ENCODE measurements around the gene MAP2. TPM values are rescaled to one million over a fixed set of nuclear protein-coding genes. Genes with fewer than 3 reads are reported as not detected.

MAP2 gene
- total and polyA plus RNA-seq, 2 donors (not counting 3 experiments of a cell fraction or from before 2014, with no cell fraction given), result 19.4 to 46.1 TPM

GRCh38 chr2:209401788-209402187 lies 22.1 kb upstream of the MAP2 start:
- Histone ChIP-seq H3K27ac (ENCODE audit: insufficient read depth, low read depth, low read length) (no peak overlapping the region), H3K4me3 (replicated peaks in 1 of 3; ENCODE audit: insufficient read depth in 1 of 3, low read depth in 1 of 3, low read length in 3 of 3) (no peak overlapping the region), H3K4me1 (ENCODE audit: control insufficient read depth, extremely low read depth, insufficient read depth, low read length) (no peaks in the 10 kb centered on the region), H3K9ac (replicated peaks; ENCODE audit: extremely low read depth, insufficient read depth, low read length) (no peak overlapping the region), H4K20me1 (replicated peaks; ENCODE audit: control insufficient read depth, extremely low read depth, insufficient read depth, low read length) (no peaks in the 10 kb centered on the region), H3K79me2 (ENCODE audit: control insufficient read depth, insufficient read depth, low read length) (no peaks in the 10 kb centered on the region), H3K4me2 (ENCODE audit: insufficient read depth, low read length) (no peak overlapping the region), H3K36me3 (ENCODE audit: control insufficient read depth in 2 of 2, extremely low read depth in 1 of 2, insufficient read depth in 2 of 2, low read length in 2 of 2) (no peaks in the 10 kb centered on the region), H3K27me3 (ENCODE audit: control insufficient read depth in 2 of 2, insufficient read depth in 2 of 2, low read length in 2 of 2) (peaks cover 3% of the 10 kb centered on the region in 2 experiments), H3K9me3 (replicated peaks; ENCODE audit: control insufficient read depth, insufficient read depth, low read length) (no peaks in the 10 kb centered on the region), H2AFZ (ENCODE audit: low read depth, low read length) (no peak overlapping the region), H3K9me1 (replicated peaks; ENCODE audit: control insufficient read depth, extremely low read depth, insufficient read depth, low read length) (no peaks in the 10 kb centered on the region)
- intact Hi-C loops (cut with micrococcal nuclease) (loop anchor here (1.0 kb wide), 1 partner anchor 9 kb away; no protein-coding TSS in a partner anchor), dilution Hi-C loops (cut with MboI; ENCODE audit: extremely low pct_ligation_motif_present, low sequenced_read_pairs) (no loop called here)
- no peak for FAIRE-seq
- ChIA-PET CTCF (interaction anchor here (1.3 kb wide), 1 partner anchor 41 kb away, joined by 3 read pairs; no protein-coding TSS in a partner anchor), POLR2A (no interaction called here)
- no peak for DNase-seq (ENCODE audit: low read depth, low spot score)
- TF ChIP-seq POLR2A (IDR thresholded peaks at IDR 0.05; ENCODE audit: low read depth, low read length), result no peak
- TF ChIP-seq CTCF (IDR thresholded peaks at IDR 0.05; ENCODE audit: extremely low read depth in 1 of 2, insufficient read depth in 1 of 2, low read depth in 1 of 2, low read length in 2 of 2), result no peak
- no peak for TF ChIP-seq MAX (IDR thresholded peaks at IDR 0.05; ENCODE audit: insufficient read depth, insufficient read length)
- no peak for TF ChIP-seq GATA2 (IDR thresholded peaks at IDR 0.05; ENCODE audit: insufficient read depth, insufficient read length, low read depth, low read length)
- no peak for TF ChIP-seq FOS (IDR thresholded peaks at IDR 0.05; ENCODE audit: borderline replicate concordance, insufficient read depth, low read length)
- TF ChIP-seq POLR2AphosphoS5 (IDR thresholded peaks at IDR 0.05; ENCODE audit: insufficient read depth, low read depth, low read length), result no peak
- TF ChIP-seq MYC (IDR thresholded peaks at IDR 0.05; ENCODE audit: low read depth, low read length), result no peak
- no peak for TF ChIP-seq EZH2 (IDR thresholded peaks at IDR 0.05; ENCODE audit: borderline replicate concordance, low read depth, low read length, severe bottlenecking)
- no peak for TF ChIP-seq JUN (IDR thresholded peaks at IDR 0.05; ENCODE audit: borderline replicate concordance, insufficient read depth, insufficient read length, low read depth)
- BruUV-seq (replicated peaks), result no TSS peak

Data from endothelial cell of umbilical vein (primary cell).